Panc1 (cell line): Measurements from ENCODE around the gene SERPIND1. TPM values are rescaled to one million over a fixed set of nuclear protein-coding genes. Genes with fewer than 3 reads are reported as not detected.

ENCODE experiments used
- ATAC-seq: fragments of 200-7000 bp; cut with Tn5 transposase; 2 replicates; pipeline ENCODE4 v1.9.1; 2020; ENCODE audit warnings: mild to moderate bottlenecking, moderate library complexity
- BruUV-seq: library from RNA; stranded (reverse); fragments of 400-500 nt; replicated peaks from 2 replicates; lab custom pipeline; 2021; lab: Mats Ljungman, UMichigan
- CTCF ChIA-PET: fragments of 300-600 bp; sonication (Branson Sonifier 250); formaldehyde crosslinking; loops from one replicate; lab custom pipeline; 2022; ENCODE audit warnings: antibody characterized with exemption; lab: Charles Lee
- POLR2A ChIA-PET: fragments of 300-600 bp; sonication (Branson Sonifier 250); formaldehyde crosslinking; loops from one replicate; lab custom pipeline; 2022; ENCODE audit warnings: antibody characterized with exemption; lab: Charles Lee
- DNase-seq: peaks from one replicate; pipeline ENCODE4 v3.0.0-alpha.2; 2010; ENCODE audit warnings: low read depth, low spot score
- H3K27ac ChIP-seq: 2 replicates; pipeline ENCODE4 v1.5.1; 2011; ENCODE audit warnings: mild to moderate bottlenecking, low read length, inconsistent platforms
- H3K27me3 ChIP-seq: fragments of 200-500 bp; sonication (Bioruptor generic); 2 replicates; pipeline ENCODE4 v1.6.0; 2014; ENCODE audit warnings: low read length, inconsistent platforms; ENCODE audit not compliant: control insufficient read depth, insufficient read depth
- H3K36me3 ChIP-seq: fragments of 200-500 bp; sonication (Bioruptor generic); 2 replicates; pipeline ENCODE4 v1.5.1; 2014; ENCODE audit warnings: inconsistent platforms, mild to moderate bottlenecking, low read length, moderate library complexity; ENCODE audit not compliant: control insufficient read depth, insufficient read depth
- H3K4me1 ChIP-seq: 2 replicates; pipeline ENCODE4 v1.5.1; 2011; ENCODE audit warnings: inconsistent platforms, mild to moderate bottlenecking, low read length, moderate library complexity; ENCODE audit not compliant: control insufficient read depth, insufficient read depth
- H3K4me3 ChIP-seq, 2 experiments: 2 replicates each; pipeline ENCODE4 v1.5.1; 2011 to 2012; ENCODE audit warnings: low read depth in 2 of 2, low read length in 2 of 2, mild to moderate bottlenecking in 2 of 2, inconsistent platforms in 1 of 2, moderate library complexity in 1 of 2
- H3K9me3 ChIP-seq: fragments of 200-500 bp; sonication (Bioruptor generic); 2 replicates; pipeline ENCODE4 v1.5.1; 2014; ENCODE audit warnings: low read depth, mild to moderate bottlenecking, inconsistent platforms, low read length, moderate library complexity; ENCODE audit not compliant: control insufficient read depth, insufficient read depth
- POLR2AphosphoS5 ChIP-seq: IDR thresholded peaks from 2 replicates; pipeline ENCODE4 v1.6.1; 2012; ENCODE audit warnings: mild to moderate bottlenecking, low read depth, low read length, moderate library complexity
- SIN3A ChIP-seq: IDR thresholded peaks from 2 replicates; pipeline ENCODE4 v1.6.1; 2012; ENCODE audit warnings: low read depth, mild to moderate bottlenecking, low read length, moderate library complexity, borderline replicate concordance; ENCODE audit not compliant: insufficient read depth
- TCF7L2 ChIP-seq: IDR thresholded peaks from 2 replicates; pipeline ENCODE4 v1.6.1; 2011; ENCODE audit warnings: mild to moderate bottlenecking, low read depth, low read length, inconsistent platforms
- in situ Hi-C: cut with HindIII; loops from 2 replicates; pipeline ENCODE4 v1.10.0; 2016; ENCODE audit warnings: low sequenced_read_pairs, low pct_unique_long_range_greater_than_20kb
- intact Hi-C: fragments of 100-400 bp; cut with micrococcal nuclease; formaldehyde crosslinking; loops from one replicate; pipeline ENCODE4 v1.10.0; 2022; ENCODE audit not compliant: unreplicated experiment
- total RNA-seq: library from RNA; stranded (reverse); gene quantifications from one replicate; pipeline ENCODE4 v1.2.1, GENCODE V29; 2021; ENCODE audit not compliant: unreplicated experiment
- TF ChIP-seq, protein P1 (sequence below), 2 experiments: IDR thresholded peaks; 2 replicates each; pipeline ENCODE4 v1.6.1; 2011 to 2012; ENCODE audit warnings: low read depth in 2 of 2, control low read depth in 1 of 2, low read length in 1 of 2, mild to moderate bottlenecking in 1 of 2, moderate library complexity in 1 of 2; ENCODE audit not compliant: insufficient read depth in 1 of 2
- TF ChIP-seq, protein P2 (sequence below): fragments of 450-650 bp; IDR thresholded peaks from 2 replicates; pipeline ENCODE4 v1.5.1; 2017; ENCODE audit warnings: mild to moderate bottlenecking

SERPIND1 gene
- total RNA-seq, 1 experiment from 2014 or later, result 0.18 TPM

- intact Hi-C loops, result no loop called here
- no peaks in the 10 kb centered on the region for H3K9me3 ChIP-seq
- ChIA-PET POLR2A (no interaction called here), CTCF (no interaction called here)
- BruUV-seq, result no TSS peak
- no peak overlapping the region for H3K27ac ChIP-seq
- DNase-seq (no peak), ATAC-seq (no peak)
- in situ Hi-C loops, result no loop called here
- TF ChIP-seq POLR2AphosphoS5 (no peak), SIN3A (no peak), TCF7L2 (no peak)
- TF ChIP-seq, protein P1, sequence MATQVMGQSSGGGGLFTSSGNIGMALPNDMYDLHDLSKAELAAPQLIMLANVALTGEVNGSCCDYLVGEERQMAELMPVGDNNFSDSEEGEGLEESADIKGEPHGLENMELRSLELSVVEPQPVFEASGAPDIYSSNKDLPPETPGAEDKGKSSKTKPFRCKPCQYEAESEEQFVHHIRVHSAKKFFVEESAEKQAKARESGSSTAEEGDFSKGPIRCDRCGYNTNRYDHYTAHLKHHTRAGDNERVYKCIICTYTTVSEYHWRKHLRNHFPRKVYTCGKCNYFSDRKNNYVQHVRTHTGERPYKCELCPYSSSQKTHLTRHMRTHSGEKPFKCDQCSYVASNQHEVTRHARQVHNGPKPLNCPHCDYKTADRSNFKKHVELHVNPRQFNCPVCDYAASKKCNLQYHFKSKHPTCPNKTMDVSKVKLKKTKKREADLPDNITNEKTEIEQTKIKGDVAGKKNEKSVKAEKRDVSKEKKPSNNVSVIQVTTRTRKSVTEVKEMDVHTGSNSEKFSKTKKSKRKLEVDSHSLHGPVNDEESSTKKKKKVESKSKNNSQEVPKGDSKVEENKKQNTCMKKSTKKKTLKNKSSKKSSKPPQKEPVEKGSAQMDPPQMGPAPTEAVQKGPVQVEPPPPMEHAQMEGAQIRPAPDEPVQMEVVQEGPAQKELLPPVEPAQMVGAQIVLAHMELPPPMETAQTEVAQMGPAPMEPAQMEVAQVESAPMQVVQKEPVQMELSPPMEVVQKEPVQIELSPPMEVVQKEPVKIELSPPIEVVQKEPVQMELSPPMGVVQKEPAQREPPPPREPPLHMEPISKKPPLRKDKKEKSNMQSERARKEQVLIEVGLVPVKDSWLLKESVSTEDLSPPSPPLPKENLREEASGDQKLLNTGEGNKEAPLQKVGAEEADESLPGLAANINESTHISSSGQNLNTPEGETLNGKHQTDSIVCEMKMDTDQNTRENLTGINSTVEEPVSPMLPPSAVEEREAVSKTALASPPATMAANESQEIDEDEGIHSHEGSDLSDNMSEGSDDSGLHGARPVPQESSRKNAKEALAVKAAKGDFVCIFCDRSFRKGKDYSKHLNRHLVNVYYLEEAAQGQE (IDR thresholded peaks at IDR 0.05; ENCODE audit: insufficient read depth in 1 of 2, low read depth in 2 of 2, low read length in 1 of 2), result no peak
- TF ChIP-seq, protein P2, sequence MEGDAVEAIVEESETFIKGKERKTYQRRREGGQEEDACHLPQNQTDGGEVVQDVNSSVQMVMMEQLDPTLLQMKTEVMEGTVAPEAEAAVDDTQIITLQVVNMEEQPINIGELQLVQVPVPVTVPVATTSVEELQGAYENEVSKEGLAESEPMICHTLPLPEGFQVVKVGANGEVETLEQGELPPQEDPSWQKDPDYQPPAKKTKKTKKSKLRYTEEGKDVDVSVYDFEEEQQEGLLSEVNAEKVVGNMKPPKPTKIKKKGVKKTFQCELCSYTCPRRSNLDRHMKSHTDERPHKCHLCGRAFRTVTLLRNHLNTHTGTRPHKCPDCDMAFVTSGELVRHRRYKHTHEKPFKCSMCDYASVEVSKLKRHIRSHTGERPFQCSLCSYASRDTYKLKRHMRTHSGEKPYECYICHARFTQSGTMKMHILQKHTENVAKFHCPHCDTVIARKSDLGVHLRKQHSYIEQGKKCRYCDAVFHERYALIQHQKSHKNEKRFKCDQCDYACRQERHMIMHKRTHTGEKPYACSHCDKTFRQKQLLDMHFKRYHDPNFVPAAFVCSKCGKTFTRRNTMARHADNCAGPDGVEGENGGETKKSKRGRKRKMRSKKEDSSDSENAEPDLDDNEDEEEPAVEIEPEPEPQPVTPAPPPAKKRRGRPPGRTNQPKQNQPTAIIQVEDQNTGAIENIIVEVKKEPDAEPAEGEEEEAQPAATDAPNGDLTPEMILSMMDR, result no peak
- no peak overlapping the region for H3K4me3 ChIP-seq
- H3K36me3 ChIP-seq, result peaks cover 7% of the 10 kb centered on the region; the same call in 1 of the 2 replicates
- H3K4me1 ChIP-seq, result no peaks in the 10 kb centered on the region
- H3K27me3 ChIP-seq, result no peaks in the 10 kb centered on the region
Observed at GRCh38 chr22:20816559-20816958, 42.6 kb downstream of the SERPIND1 start.

DNA sequence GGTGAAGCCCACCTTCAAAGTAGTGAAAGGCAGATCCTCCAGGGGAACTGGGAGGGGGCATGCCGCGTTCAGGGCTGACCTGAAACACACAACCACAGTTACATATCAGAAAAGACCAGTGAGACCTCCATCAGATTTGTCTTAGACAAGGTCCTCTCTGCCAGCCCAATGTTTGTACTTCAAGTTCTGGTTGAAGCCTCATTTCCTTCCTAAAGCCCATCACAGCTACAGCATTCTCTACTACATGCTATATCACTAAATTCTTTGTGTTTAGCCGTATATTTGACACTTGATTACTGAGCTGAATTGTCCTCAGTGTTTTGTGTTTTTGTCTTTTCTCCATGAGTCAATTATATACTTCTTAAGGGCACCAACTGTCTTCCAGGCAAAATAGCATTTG lies 44.6 kb downstream of the SERPIND1 start:
- ATAC-seq (no peak), DNase-seq (no peak)
- Histone ChIP-seq H3K27me3 (no peaks in the 10 kb centered on the region), H3K36me3 (peaks cover 4% of the 10 kb centered on the region; the same call in 1 of the 2 replicates), H3K4me3 (no peak overlapping the region), H3K27ac (no peak overlapping the region), H3K9me3 (no peaks in the 10 kb centered on the region), H3K4me1 (no peaks in the 10 kb centered on the region)
- ChIA-PET POLR2A (no interaction called here), CTCF (no interaction called here)
- in situ Hi-C loops, result no loop called here
- intact Hi-C loops, result no loop called here
- no peak for TF ChIP-seq TCF7L2
- TF ChIP-seq SIN3A, result no peak
- TF ChIP-seq, protein P1 (IDR thresholded peaks at IDR 0.05; ENCODE audit: insufficient read depth in 1 of 2, low read depth in 2 of 2, low read length in 1 of 2), result no peak
- TF ChIP-seq POLR2AphosphoS5, result no peak
- TF ChIP-seq, protein P2, result no peak
- no TSS peak for BruUV-seq
